Mononuclear cell (primary cell): ENCODE results near the gene VCX3A. TPM values are rescaled to one million over a fixed set of nuclear protein-coding genes. Genes with fewer than 3 reads are reported as not detected.
"Not testable (repeated sequence)": the region's sequence is repeated elsewhere in the genome, so short reads cannot be mapped to it uniquely, and the experiment has no call there.

ENCODE experiments used
- H3K27me3 ChIP-seq: 2 replicates; pipeline ENCODE4 v1.6.0; 2011; ENCODE audit warnings: low read length, control low read depth; ENCODE audit not compliant: insufficient read depth
- H3K4me1 ChIP-seq: 2 replicates; pipeline ENCODE4 v1.5.1; 2011; ENCODE audit warnings: mild to moderate bottlenecking, low read length, control low read depth; ENCODE audit not compliant: insufficient read depth
- H3K4me3 ChIP-seq: 2 replicates; pipeline ENCODE4 v1.5.1; 2011; ENCODE audit warnings: mild to moderate bottlenecking, low read length, moderate library complexity
- H3K9me3 ChIP-seq: 2 replicates; pipeline ENCODE4 v1.5.1; 2011; ENCODE audit warnings: low read depth, mild to moderate bottlenecking, control low read depth, low read length
- total RNA-seq: library from RNA; depleted of rRNA; stranded (reverse); fragments of >200 nt; gene quantifications from one replicate; pipeline ENCODE4 v1.2.3, GENCODE V29; 2012

Gene VCX3A
- not detected for total RNA-seq

DNA sequence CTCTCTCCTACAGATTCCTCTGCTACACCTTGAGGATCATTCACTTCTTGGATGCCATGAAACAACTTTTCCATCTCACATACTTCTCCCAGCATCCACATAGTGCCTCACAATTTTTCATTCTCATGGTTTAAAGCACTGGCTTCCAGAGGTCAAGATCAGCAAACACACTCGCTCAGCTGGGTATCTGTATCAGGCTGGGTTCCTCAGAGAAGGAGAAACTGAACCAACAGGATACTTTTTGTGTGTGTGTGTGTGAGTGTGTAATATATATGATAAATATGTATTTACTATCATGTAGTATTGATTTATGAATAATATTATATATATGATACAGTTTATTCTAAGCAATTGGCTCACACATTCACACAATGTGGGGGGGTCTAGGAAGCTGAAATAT is at the start of gene VCX3A:
Gene VCX3A (minus strand): TSS at position 101 of the 400 bp plus-strand sequence. CDS start 621 bp downstream, outside the sequence.
- H3K4me1 ChIP-seq, H3K9me3 ChIP-seq, H3K27me3 ChIP-seq, H3K4me3 ChIP-seq: not testable (repeated sequence)

DNA sequence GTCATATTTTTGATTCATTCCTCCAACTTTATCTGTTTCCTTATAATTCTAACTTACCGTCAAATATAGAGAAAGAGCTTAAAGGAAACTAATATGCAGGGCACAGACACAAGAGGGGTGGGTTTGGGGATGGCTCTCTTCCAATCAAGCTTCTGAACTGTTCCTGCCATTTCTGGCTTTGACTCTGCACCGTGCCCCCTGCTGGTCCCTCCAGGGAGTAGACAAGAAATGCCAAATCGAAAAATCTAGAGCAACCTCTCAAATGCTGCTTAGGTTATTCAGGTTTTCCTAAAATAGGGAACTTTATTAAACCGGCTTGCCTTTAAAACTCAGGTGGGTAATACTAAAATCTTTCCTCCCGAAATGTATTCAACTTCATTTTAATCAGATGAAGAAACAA is 39.8 kb upstream of the VCX3A start:
- Histone ChIP-seq H3K27me3 (no peaks in the 10 kb centered on the region), H3K4me3 (no peak overlapping the region), H3K9me3 (no peaks in the 10 kb centered on the region), H3K4me1 (no peaks in the 10 kb centered on the region)

DNA sequence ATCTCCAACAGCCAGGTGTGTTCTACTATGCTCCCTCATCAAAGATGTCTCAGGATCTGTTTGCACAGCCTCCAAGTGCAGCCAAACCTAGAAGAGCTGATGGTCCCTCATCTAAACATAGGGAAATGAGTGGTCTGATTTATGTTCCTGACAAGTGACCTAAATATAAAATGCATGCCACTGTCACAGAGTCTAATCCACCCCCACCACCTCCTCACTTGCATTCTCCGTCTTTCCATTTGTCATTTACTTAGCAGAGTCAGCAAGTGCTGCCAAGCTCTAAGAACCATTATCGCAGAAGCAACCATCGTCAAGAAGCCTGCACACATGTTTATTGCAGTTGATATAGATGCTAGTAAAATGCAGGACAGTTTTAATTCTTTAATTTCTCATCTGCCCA is 33.1 kb upstream of the VCX3A start:
- no peak overlapping the region for H3K4me3 ChIP-seq
- H3K9me3 ChIP-seq: no peaks in the 10 kb centered on the region
- no peaks in the 10 kb centered on the region for H3K4me1 ChIP-seq
- H3K27me3 ChIP-seq: no peaks in the 10 kb centered on the region

DNA sequence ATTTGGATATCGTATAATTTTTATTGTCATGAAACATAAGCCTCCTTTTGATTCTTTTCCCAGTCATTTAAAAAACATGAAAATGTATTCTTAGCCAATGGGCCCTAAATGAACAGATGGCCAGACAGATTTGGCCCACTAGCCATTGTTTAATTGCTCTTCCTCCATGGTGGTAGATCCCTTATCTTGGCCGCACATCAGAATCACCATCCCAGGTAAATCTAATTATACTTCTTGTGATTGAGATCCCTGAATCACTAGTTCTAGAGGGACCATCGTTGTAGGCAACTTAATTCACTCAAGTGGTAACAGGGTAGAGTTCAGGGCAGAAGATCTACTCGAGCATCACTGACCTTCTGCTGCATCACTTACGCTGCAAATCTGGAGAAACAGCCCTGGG is 24.1 kb upstream of the VCX3A start:
- no peaks in the 10 kb centered on the region for H3K4me1 ChIP-seq
- no peaks in the 10 kb centered on the region for H3K9me3 ChIP-seq
- H3K27me3 ChIP-seq: no peaks in the 10 kb centered on the region
- no peak overlapping the region for H3K4me3 ChIP-seq

DNA sequence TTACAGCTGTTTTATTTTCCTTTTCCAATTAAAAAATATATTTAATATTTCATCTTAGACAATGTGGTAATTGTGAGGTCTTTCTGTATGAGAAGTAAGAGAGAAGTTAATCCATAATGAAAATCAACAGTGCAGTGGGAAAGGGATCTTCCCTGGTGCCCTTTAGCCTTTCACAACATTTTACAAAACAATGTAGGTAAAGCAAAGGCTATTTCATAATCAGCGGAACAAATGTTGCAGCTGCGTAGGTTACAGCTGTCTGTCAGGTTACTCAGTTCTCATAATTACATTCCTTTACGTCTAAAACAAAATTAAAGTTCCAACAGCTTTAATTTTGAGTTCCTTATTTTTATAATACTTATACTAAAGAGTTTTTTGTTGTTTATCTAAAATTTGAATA is 22.8 kb upstream of the VCX3A start:
- no peaks in the 10 kb centered on the region for H3K9me3 ChIP-seq
- H3K27me3 ChIP-seq: no peaks in the 10 kb centered on the region
- no peak overlapping the region for H3K4me3 ChIP-seq
- H3K4me1 ChIP-seq: no peaks in the 10 kb centered on the region

DNA sequence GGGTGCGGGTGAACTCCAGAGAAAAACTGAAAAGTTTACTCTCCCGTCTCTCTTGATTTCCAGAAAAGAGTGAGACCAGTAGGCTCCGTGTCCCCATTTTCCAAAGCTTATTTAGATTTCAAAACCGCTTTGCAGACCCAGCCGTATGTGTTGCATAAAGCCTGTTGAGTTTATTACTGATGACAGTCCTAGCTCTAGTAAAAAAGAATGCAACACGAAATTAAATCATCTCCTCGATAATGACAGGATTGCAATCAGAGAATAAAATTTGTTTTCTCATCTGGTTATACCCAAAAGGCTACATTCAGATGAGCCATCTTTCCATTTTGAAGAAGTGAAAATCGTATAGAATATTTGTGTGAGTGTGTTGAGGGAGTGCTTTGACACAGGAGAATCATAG is 16.1 kb upstream of the VCX3A start:
- no peak overlapping the region for H3K4me3 ChIP-seq

DNA sequence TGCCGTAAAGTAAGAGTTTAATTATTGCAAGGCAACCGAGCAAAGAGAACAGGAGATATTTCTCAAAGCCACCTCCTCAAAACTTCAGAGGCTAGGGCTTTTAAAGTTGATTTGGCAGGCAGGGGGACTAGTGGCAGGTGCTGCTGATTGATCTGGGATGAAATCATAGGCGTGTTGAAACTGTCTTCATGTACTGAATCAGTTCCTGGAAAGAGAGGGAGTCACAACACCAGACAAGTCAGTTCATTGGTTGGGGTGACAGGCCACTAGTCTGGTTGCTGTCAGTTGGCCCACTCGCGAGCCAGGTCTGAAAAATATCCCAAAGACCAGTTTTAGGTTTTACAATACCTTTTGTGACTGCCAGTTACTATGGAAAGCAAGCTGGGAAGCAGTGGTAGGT is 10.8 kb upstream of the VCX3A start:
- Histone ChIP-seq H3K4me3 (no peak overlapping the region), H3K27me3 (no peaks in the 10 kb centered on the region), H3K9me3 (no peaks in the 10 kb centered on the region), H3K4me1 (no peaks in the 10 kb centered on the region)

More for the DNA sequence above, 16.1 kb upstream of the VCX3A start:
- Histone ChIP-seq H3K4me1 (no peaks in the 10 kb centered on the region), H3K27me3 (no peaks in the 10 kb centered on the region), H3K9me3 (no peaks in the 10 kb centered on the region)

DNA sequence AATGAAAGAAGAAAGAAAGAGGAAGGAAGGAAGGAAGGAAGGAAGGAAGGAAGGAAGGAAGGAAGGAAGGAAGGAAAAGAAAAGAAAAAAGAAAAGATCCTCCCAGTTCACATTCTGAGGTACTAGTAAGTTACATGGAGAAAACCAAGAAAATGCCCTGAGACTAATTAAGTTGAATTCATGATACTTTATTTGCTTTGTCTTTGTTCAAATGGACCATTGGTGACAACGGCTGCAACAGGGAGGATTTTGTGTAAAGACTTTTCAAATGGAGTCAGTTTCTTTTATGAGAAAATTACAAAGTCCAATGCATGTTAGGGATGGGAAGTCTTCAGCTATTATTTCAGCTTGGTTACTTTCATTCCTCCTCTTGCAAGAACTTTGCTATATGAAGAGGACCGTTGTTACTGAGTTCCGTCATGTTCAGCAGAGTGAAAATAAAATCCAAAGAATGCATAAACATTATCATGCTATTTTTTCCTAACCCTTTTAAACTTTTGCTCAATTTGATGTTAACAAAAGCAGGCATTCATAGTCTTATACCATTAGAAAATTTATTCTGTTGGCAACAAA is 8.3 kb downstream of the VCX3A start:
- Histone ChIP-seq H3K4me1 (no peaks in the 10 kb centered on the region), H3K4me3 (no peak overlapping the region), H3K27me3 (no peaks in the 10 kb centered on the region), H3K9me3 (no peaks in the 10 kb centered on the region)

DNA sequence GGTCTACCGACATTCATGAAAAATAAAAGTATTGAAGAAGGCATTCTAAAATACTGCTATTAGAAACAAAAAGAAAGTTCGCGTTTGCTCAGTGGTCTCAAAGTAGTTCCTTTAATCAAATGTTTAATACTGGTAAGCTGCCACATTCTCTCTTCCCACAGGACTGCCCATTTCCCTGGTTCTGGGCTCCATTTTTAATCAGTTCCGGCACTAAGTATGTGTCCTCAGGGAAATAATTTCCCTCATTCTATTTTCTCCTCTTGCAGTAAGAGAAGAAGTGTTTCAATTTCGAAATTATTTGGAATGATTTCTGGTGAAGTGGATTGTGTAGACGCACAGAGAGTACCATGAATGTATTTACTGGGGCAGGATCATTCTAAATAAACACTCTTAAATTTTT is 17.5 kb downstream of the VCX3A start:
- H3K4me3 ChIP-seq: no peak overlapping the region
- H3K4me1 ChIP-seq: no peaks in the 10 kb centered on the region
- no peaks in the 10 kb centered on the region for H3K9me3 ChIP-seq
- no peaks in the 10 kb centered on the region for H3K27me3 ChIP-seq

DNA sequence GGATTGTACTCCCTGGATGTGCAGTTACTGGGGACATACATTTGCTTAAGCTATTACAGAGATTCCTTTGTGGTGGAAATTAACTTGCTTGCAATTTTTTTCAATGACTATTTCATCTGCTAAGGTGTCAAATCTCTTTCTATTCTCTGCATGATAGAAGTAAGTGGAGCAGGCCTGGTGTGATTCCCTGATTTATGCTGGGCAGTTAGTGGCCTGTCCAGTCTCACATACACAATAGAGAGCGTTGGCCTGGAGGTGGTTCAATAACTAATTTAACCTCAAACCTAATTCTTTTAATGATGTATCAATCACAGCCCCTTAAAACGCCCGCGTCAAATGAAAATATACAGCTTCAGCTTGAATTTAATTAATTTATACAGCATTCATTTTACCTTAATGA is 28.5 kb downstream of the VCX3A start:
- no peaks in the 10 kb centered on the region for H3K9me3 ChIP-seq
- no peak overlapping the region for H3K4me3 ChIP-seq
- H3K27me3 ChIP-seq: no peaks in the 10 kb centered on the region
- no peaks in the 10 kb centered on the region for H3K4me1 ChIP-seq

DNA sequence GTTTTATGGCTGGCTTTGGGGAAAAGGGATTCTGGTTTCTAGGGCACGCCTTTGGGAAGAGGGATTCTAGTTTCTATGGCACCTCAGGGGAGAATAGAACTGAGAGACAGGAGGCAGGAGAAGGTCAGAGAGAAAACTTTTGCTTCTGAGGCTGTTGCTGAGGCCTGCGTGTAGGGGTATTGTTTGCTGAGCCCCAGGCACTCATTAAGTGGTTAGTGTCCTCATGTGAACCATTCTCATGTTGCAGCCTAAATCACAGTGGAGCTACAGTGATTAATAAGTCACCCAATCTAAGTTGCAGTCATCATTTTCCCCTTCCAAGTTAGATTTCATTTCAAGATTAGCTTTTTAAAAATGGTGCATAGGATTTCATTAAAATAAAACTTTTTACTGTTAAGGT is 29.0 kb downstream of the VCX3A start:
- Histone ChIP-seq H3K4me1 (no peaks in the 10 kb centered on the region), H3K9me3 (no peaks in the 10 kb centered on the region), H3K4me3 (no peak overlapping the region), H3K27me3 (no peaks in the 10 kb centered on the region)

DNA sequence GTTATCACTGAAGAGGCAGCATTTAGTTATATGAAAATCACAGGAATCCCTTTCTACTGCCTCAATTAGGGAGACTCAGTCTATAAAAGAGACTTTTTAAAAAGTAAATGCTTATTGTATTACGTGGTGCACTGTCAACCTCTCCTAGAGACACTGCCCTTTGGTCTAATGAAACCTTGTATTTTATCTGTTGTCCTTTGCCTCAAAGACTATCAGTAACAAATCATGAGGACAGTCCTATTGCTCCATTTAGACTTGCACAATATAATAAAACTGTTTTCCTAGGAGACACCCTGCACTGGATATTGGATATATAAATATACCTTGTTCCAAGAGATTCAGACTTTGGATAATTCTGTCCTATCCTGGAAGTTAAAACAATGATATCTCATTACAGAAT is 34.2 kb downstream of the VCX3A start:
- H3K4me3 ChIP-seq: no peak overlapping the region
- no peaks in the 10 kb centered on the region for H3K4me1 ChIP-seq
- H3K27me3 ChIP-seq: no peaks in the 10 kb centered on the region
- H3K9me3 ChIP-seq: no peaks in the 10 kb centered on the region

DNA sequence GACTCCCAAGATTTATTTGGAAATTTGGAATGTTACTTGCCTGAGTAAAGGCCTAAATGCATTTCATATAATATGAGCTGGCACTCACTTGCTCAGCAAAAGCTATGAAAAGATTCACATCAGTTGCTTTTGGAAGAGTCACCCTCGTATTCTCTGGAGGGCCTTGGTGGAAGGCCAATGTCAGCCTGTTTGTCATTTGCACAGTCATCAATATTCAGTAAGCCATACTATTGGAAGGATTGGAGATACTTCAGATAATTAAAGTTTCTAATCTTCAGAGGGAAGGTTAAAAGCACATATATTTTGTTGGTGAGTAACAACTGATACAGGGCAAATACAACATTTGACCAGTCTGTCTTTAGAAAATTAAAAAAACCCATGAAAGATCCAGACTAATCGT is 36.6 kb downstream of the VCX3A start:
- Histone ChIP-seq H3K4me3 (no peak overlapping the region), H3K27me3 (no peaks in the 10 kb centered on the region), H3K4me1 (no peaks in the 10 kb centered on the region), H3K9me3 (no peaks in the 10 kb centered on the region)
